SK-N-DZ (cell line): Measurements from ENCODE around the gene ORMDL2.
"Not testable (repeated sequence)": the region's sequence is repeated elsewhere in the genome, so short reads cannot be mapped to it uniquely, and the experiment has no call there.

Source experiments
- DNase-seq: peaks from one replicate; pipeline ENCODE4 v3.0.0-alpha.2; 2015; ENCODE audit warnings: low spot score

ORMDL2 gene

GRCh38 chr12:55852740-55853139 lies 34.9 kb downstream of the ORMDL2 start:
- no peak for DNase-seq

GRCh38 chr12:55861396-55861795 lies 43.6 kb downstream of the ORMDL2 start:
- DNase-seq: no peak

GRCh38 chr12:55861871-55862270 lies 44.0 kb downstream of the ORMDL2 start:
- no peak for DNase-seq

GRCh38 chr12:55862286-55862685 lies 44.4 kb downstream of the ORMDL2 start:
- no peak for DNase-seq

- DNase-seq: not testable (repeated sequence)
These were observed 45.1 kb downstream of the ORMDL2 start for GRCh38 chr12:55862931-55863330.

- DNase-seq: no peak
These were observed 47.5 kb downstream of the ORMDL2 start for GRCh38 chr12:55865327-55865726.

- not testable (repeated sequence) for DNase-seq
These were observed 48.7 kb downstream of the ORMDL2 start for GRCh38 chr12:55866454-55867004.
